Fibroblast of lung (primary cell): Measurements from ENCODE around the gene FHDC1. TPM values are rescaled to one million over a fixed set of nuclear protein-coding genes. Genes with fewer than 3 reads are reported as not detected.

Experiments
- DNase-seq, 2 donors: peaks; one replicate each; pipeline versions ENCODE4 v3.0.0 to v3.0.0-alpha.2; 2010; ENCODE audit warnings: low read depth in 2 of 2
- H2AFZ ChIP-seq: 2 replicates; pipeline ENCODE4 v1.5.1; 2012; ENCODE audit warnings: low read length, control low read depth, inconsistent platforms
- H3K27ac ChIP-seq: 2 replicates; pipeline ENCODE4 v1.5.1; 2011; ENCODE audit warnings: low read length, control low read depth; ENCODE audit not compliant: insufficient read depth
- H3K27me3 ChIP-seq: 2 replicates; pipeline ENCODE4 v1.5.1; 2011; ENCODE audit warnings: mild to moderate bottlenecking, low read length; ENCODE audit not compliant: control insufficient read depth, insufficient read depth
- H3K36me3 ChIP-seq: 2 replicates; pipeline ENCODE4 v1.5.1; 2011; ENCODE audit warnings: low read length; ENCODE audit not compliant: control insufficient read depth, insufficient read depth
- H3K4me1 ChIP-seq: 2 replicates; pipeline ENCODE4 v1.5.1; 2011; ENCODE audit warnings: low read length; ENCODE audit not compliant: control insufficient read depth, insufficient read depth; ENCODE audit errors: extremely low read depth
- H3K4me2 ChIP-seq: 2 replicates; pipeline ENCODE4 v1.5.1; 2011; ENCODE audit warnings: low read length, control low read depth; ENCODE audit not compliant: insufficient read depth; ENCODE audit errors: extremely low read depth
- H3K4me3 ChIP-seq, 4 experiments: fragments of 200-600 bp in 1 of 4; sonication (generic) in 1 of 4; replicated peaks in 1 of 4; 2 replicates each; pipeline ENCODE4 v1.5.1; 2011 to 2016; ENCODE audit warnings: low read length in 4 of 4, low read depth in 3 of 4, mild to moderate bottlenecking in 3 of 4, control low read depth in 2 of 4, inconsistent platforms in 1 of 4, mixed read lengths in 1 of 4; ENCODE audit not compliant: insufficient read depth in 1 of 4; ENCODE audit errors: control extremely low read depth in 1 of 4
- H3K79me2 ChIP-seq: 2 replicates; pipeline ENCODE4 v1.5.1; 2012; ENCODE audit warnings: mild to moderate bottlenecking, low read length, inconsistent platforms; ENCODE audit not compliant: control insufficient read depth, insufficient read depth
- H3K9ac ChIP-seq: 2 replicates; pipeline ENCODE4 v1.5.1; 2011; ENCODE audit warnings: mild to moderate bottlenecking, low read length, control low read depth; ENCODE audit not compliant: insufficient read depth
- H3K9me3 ChIP-seq: 2 replicates; pipeline ENCODE4 v1.5.1; 2012; ENCODE audit warnings: low read depth, low read length; ENCODE audit not compliant: control insufficient read depth, insufficient read depth
- H4K20me1 ChIP-seq: 2 replicates; pipeline ENCODE4 v1.5.1; 2011; ENCODE audit warnings: low read length; ENCODE audit not compliant: control insufficient read depth, insufficient read depth; ENCODE audit errors: extremely low read depth
- CTCF ChIP-seq, 2 donors: IDR thresholded peaks in 1 of 2; conservative IDR thresholded peaks in 1 of 2; 1 replicate in 1 of 2; 2 replicates in 1 of 2; pipeline ENCODE4 v1.5.1; 2011 to 2012; ENCODE audit warnings: low read length in 2 of 2, control low read depth in 1 of 2, inconsistent platforms in 1 of 2, low read depth in 1 of 2, mild to moderate bottlenecking in 1 of 2
- EZH2 ChIP-seq: IDR thresholded peaks from 2 replicates; pipeline ENCODE4 v1.5.1; 2012; ENCODE audit warnings: low read length, control low read depth, mild to moderate bottlenecking; ENCODE audit errors: missing control alignments
- polyA plus RNA-seq, 2 donors: library from polyadenylated mRNA; depleted of rRNA in 1 of 2; stranded (reverse) in 1 of 2; unstranded in 1 of 2; fragments of >200 nt; gene quantifications; 2 replicates each; pipeline ENCODE4 v1.2.1, GENCODE V29; 2011 to 2012; ENCODE audit warnings: missing spikeins in 1 of 2
- total RNA-seq: library from RNA; depleted of rRNA; stranded (reverse); fragments of >200 nt; gene quantifications from 2 replicates; pipeline ENCODE4 v1.2.1, GENCODE V29; 2014

FHDC1 gene
- total and polyA plus RNA-seq, 2 donors (not counting 1 experiment from before 2014, with no cell fraction given) = 0.14 to 0.33 TPM

DNA sequence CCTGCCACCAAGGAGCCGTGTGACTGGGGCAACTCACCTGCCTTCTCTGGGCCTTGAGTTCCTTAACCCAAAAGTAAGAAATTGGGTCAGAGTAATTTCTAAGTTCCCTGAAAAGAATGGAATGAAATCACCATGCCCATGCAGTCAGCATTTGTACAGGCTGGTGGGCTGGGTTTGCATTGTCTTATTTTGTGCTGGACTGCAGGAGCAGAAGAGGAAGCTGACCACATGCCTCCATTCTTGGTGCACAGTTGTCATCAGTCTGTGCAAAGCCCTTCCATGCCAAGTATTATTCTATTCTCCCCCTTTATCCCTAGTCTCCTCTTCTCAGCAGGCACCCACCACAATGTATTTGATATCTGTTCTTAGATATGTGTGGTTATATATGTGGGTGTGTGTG is 56.3 kb downstream of the FHDC1 start:
- Histone ChIP-seq H4K20me1 (no peaks in the 10 kb centered on the region), H3K4me1 (no peaks in the 10 kb centered on the region), H2AFZ (no peak overlapping the region), H3K9me3 (no peaks in the 10 kb centered on the region), H3K9ac (no peak overlapping the region), H3K27me3 (no peaks in the 10 kb centered on the region), H3K27ac (no peak overlapping the region), H3K4me2 (no peak overlapping the region), H3K4me3 (no peak overlapping the region), H3K36me3 (no peaks in the 10 kb centered on the region), H3K79me2 (no peaks in the 10 kb centered on the region)
- TF ChIP-seq EZH2 = no peak
- no peak for TF ChIP-seq CTCF (conservative IDR thresholded peaks at IDR 0.05 in 1 of 2, IDR thresholded peaks at IDR 0.05 in 1 of 2; ENCODE audit: low read depth in 1 of 2, low read length in 2 of 2)
- no peak for DNase-seq

DNA sequence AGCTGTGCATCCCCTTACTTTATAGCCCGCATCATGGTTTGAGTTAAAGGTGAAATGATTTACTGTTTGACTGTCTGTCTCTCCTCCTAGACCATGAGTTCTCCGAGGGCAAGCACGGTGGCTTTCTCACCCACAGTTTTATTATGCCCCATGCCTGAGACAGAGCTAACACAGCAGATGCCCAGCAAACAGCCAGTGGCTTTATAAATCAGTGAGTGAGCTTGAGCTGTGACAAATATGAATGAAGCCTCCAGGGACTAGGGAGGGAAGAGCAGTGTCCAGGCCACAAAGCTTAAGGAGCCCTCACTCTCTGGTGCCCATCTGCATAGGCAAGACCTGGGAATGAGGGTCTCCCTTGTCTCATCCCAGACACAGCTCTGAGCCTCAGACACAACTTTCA is 57.9 kb downstream of the FHDC1 start:
- Histone ChIP-seq H4K20me1 (no peaks in the 10 kb centered on the region), H3K9me3 (no peaks in the 10 kb centered on the region), H3K36me3 (no peaks in the 10 kb centered on the region), H3K4me3 (no peak overlapping the region), H3K4me1 (no peaks in the 10 kb centered on the region), H3K4me2 (no peak overlapping the region), H3K79me2 (no peaks in the 10 kb centered on the region), H3K9ac (no peak overlapping the region), H3K27ac (no peak overlapping the region), H3K27me3 (no peaks in the 10 kb centered on the region), H2AFZ (no peak overlapping the region)
- TF ChIP-seq EZH2 (no peak), CTCF (conservative IDR thresholded peaks at IDR 0.05 in 1 of 2, IDR thresholded peaks at IDR 0.05 in 1 of 2; ENCODE audit: low read depth in 1 of 2, low read length in 2 of 2) (no peak)
- DNase-seq = no peak

DNA sequence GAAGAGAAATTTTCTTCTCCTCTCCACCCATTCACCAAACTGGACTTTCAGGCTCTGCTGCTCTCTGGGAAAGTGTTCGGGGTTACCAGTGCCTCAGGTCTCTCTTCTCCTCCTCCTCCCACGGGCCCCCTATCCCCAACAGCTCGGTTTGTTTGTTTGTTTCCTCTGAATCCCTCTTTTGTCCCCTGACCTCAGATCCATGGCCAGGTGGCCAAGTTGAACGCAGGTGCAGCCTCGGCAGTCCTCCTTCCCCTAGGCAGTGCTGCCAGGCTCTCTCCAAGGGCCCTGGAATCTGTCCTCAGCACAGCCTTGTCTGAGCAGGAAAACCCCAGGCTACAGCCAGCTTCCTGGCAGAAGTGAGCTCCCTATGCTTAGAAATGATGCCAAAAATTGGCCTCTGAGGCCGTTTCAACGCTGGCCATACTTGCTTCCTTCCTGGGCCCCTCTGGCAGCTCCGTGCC is 60.0 kb downstream of the FHDC1 start:
- DNase-seq = no peak
- Histone ChIP-seq H2AFZ (no peak overlapping the region), H3K4me1 (no peaks in the 10 kb centered on the region), H3K4me2 (no peak overlapping the region), H3K27ac (no peak overlapping the region), H3K9me3 (no peaks in the 10 kb centered on the region), H3K27me3 (peaks cover 6% of the 10 kb centered on the region), H3K4me3 (no peak overlapping the region), H4K20me1 (no peaks in the 10 kb centered on the region), H3K36me3 (no peaks in the 10 kb centered on the region), H3K9ac (no peak overlapping the region), H3K79me2 (no peaks in the 10 kb centered on the region)
- TF ChIP-seq EZH2 = no peak
- no peak for TF ChIP-seq CTCF (conservative IDR thresholded peaks at IDR 0.05 in 1 of 2, IDR thresholded peaks at IDR 0.05 in 1 of 2; ENCODE audit: low read depth in 1 of 2, low read length in 2 of 2)
